K562 (cell line): Measurements from ENCODE around the gene RAI2. TPM values are rescaled to one million over a fixed set of nuclear protein-coding genes. Genes with fewer than 3 reads are reported as not detected.

ENCODE experiments used
- ATAC-seq: fragments of 200-7000 bp; cut with Tn5 transposase; 3 replicates; pipeline ENCODE4 v1.9.1; 2020; ENCODE audit warnings: moderate library complexity
- BruUV-seq: library from RNA; stranded (reverse); fragments of 400-500 nt; replicated peaks from 2 replicates; lab custom pipeline; 2021; lab: Mats Ljungman, UMichigan
- CTCF ChIA-PET: fragments of 300-600 bp; formaldehyde crosslinking; extraction: SDS; loops from one replicate; lab custom pipeline; 2021; ENCODE audit warnings: low intra/inter-chr PET ratio; lab: Yijun Ruan, JAX
- POLR2A ChIA-PET: fragments of 300-600, 350-650 bp; sonication (Branson Sonifier 250); formaldehyde crosslinking; extraction: SDS; loops from one replicate; lab custom pipeline; 2021; ENCODE audit warnings: antibody characterized with exemption, inconsistent platforms; lab: Yijun Ruan, JAX
- DNase-seq, 4 experiments: peaks; one replicate each; pipeline versions ENCODE4 v3.0.0 to v3.0.0-alpha.2; 2011 to 2018; ENCODE audit warnings: low spot score in 3 of 4, mixed read lengths in 3 of 4; ENCODE audit errors: extremely low read depth in 1 of 4
- FAIRE-seq: peaks from 2 replicates; lab custom pipeline; 2011; peaks lifted over from hg19 to GRCh38; lab: Jason Lieb, UNC
- H2AFZ ChIP-seq: 2 replicates; pipeline ENCODE4 v1.6.0; 2011; ENCODE audit warnings: low read depth, low read length, control low read depth, inconsistent platforms
- H3K27ac ChIP-seq: fragments of 200-600 bp; 3 replicates; pipeline ENCODE4 v1.8.0; 2011; ENCODE audit warnings: low read depth, mild to moderate bottlenecking, control low read depth, inconsistent platforms, low read length, moderate library complexity, mixed read lengths; ENCODE audit errors: extremely low read depth
- H3K27me3 ChIP-seq, 2 experiments: fragments of 300-600 bp in 1 of 2; 2 replicates in 1 of 2; 3 replicates in 1 of 2; pipeline versions ENCODE4 v1.6.0 to v1.8.0; 2011; ENCODE audit warnings: inconsistent platforms in 2 of 2, low read length in 2 of 2, mild to moderate bottlenecking in 1 of 2, mixed read lengths in 1 of 2, moderate library complexity in 1 of 2; ENCODE audit not compliant: control insufficient read depth in 2 of 2, insufficient read depth in 2 of 2
- H3K36me3 ChIP-seq: fragments of 300-600 bp; 3 replicates; pipeline ENCODE4 v1.8.0; 2011; ENCODE audit warnings: mild to moderate bottlenecking, low read length, inconsistent platforms; ENCODE audit not compliant: control insufficient read depth, insufficient read depth
- H3K4me1 ChIP-seq, 2 experiments: fragments of 200-600 bp in 1 of 2; replicated peaks in 1 of 2; 2 replicates in 1 of 2; 3 replicates in 1 of 2; pipeline versions ENCODE4 v1.5.1 to v1.8.0; 2011; ENCODE audit warnings: inconsistent platforms in 2 of 2, low read length in 2 of 2, mild to moderate bottlenecking in 1 of 2, mixed read lengths in 1 of 2, moderate library complexity in 1 of 2; ENCODE audit not compliant: control insufficient read depth in 2 of 2, insufficient read depth in 2 of 2
- H3K4me2 ChIP-seq: 2 replicates; pipeline ENCODE4 v1.6.1; 2011; ENCODE audit warnings: low read length, control low read depth, inconsistent platforms, mixed read lengths; ENCODE audit not compliant: insufficient read depth
- H3K4me3 ChIP-seq: fragments of 200-600 bp; sonication (generic), shearing (Covaris generic); 2 replicates; pipeline ENCODE4 v1.5.1; 2016; ENCODE audit warnings: control low read depth, inconsistent platforms
- H3K79me2 ChIP-seq: fragments of 200-600 bp; 3 replicates; pipeline ENCODE4 v1.8.0; 2011; ENCODE audit warnings: low read length, inconsistent platforms; ENCODE audit not compliant: control insufficient read depth, insufficient read depth
- H3K9ac ChIP-seq, 2 experiments: 2 replicates each; pipeline versions ENCODE4 v1.6.0 to v1.6.1; 2011; ENCODE audit warnings: low read depth in 2 of 2, low read length in 2 of 2, control low read depth in 1 of 2, inconsistent platforms in 1 of 2, mild to moderate bottlenecking in 1 of 2, mixed read lengths in 1 of 2; ENCODE audit not compliant: insufficient read depth in 1 of 2
- H3K9me1 ChIP-seq: one replicate; pipeline ENCODE4 v1.6.0; 2011; ENCODE audit warnings: inconsistent platforms, mild to moderate bottlenecking, low read length, moderate library complexity; ENCODE audit not compliant: control insufficient read depth, insufficient read depth
- H3K9me3 ChIP-seq: replicated peaks from 2 replicates; pipeline ENCODE4 v1.5.1; 2011; ENCODE audit warnings: low read depth, low read length, inconsistent platforms; ENCODE audit not compliant: control insufficient read depth, insufficient read depth
- H4K20me1 ChIP-seq: replicated peaks from 2 replicates; pipeline ENCODE4 v1.6.1; 2011; ENCODE audit warnings: low read length, inconsistent platforms, mixed read lengths; ENCODE audit not compliant: control insufficient read depth, insufficient read depth
- HEY1 ChIP-seq: fragments of 250-450 bp; sonication (Bioruptor Pico); IDR thresholded peaks from 2 replicates; pipeline ENCODE4 v1.5.0; 2020; ENCODE audit warnings: mild to moderate bottlenecking, moderate library complexity, borderline replicate concordance
- NFATC3 ChIP-seq: fragments of 450-650 bp; IDR thresholded peaks from 2 replicates; pipeline ENCODE4 v1.6.1; 2017; ENCODE audit warnings: mild to moderate bottlenecking
- PTRF ChIP-seq: fragments of 450-650 bp; IDR thresholded peaks from 2 replicates; pipeline ENCODE4 v1.6.1; 2016; ENCODE audit warnings: mild to moderate bottlenecking, missing genetic modification characterization, missing compliant biosample characterization
- RAD21 ChIP-seq, 2 experiments: fragments of 250-450 bp in 1 of 2; fragments of 450-650 bp in 1 of 2; sonication (Bioruptor Pico) in 1 of 2; formaldehyde crosslinking in 1 of 2; IDR thresholded peaks in 1 of 2; conservative IDR thresholded peaks in 1 of 2; 2 replicates each; pipeline versions ENCODE4 v1.4.0 to v1.8.0; 2020 to 2022; ENCODE audit warnings: mild to moderate bottlenecking in 2 of 2, moderate library complexity in 1 of 2
- SMC3 ChIP-seq: conservative IDR thresholded peaks from 2 replicates; pipeline ENCODE4 v1.6.1; 2011; ENCODE audit warnings: low read depth, low read length, improper control_type of control experiment; ENCODE audit not compliant: insufficient read depth
- VEZF1 ChIP-seq: fragments of 200-800 bp; sonication (Bioruptor generic); IDR thresholded peaks from 2 replicates; pipeline ENCODE4 v1.6.1; 2017; ENCODE audit warnings: missing genetic modification characterization, missing compliant biosample characterization
- YBX1 ChIP-seq: fragments of 450-650 bp; IDR thresholded peaks from 2 replicates; pipeline ENCODE4 v1.7.1; 2016; ENCODE audit warnings: mild to moderate bottlenecking
- ZNF197 ChIP-seq: fragments of 200-800 bp; sonication (Bioruptor generic); IDR thresholded peaks from 2 replicates; pipeline ENCODE4 v1.6.1; 2016; ENCODE audit warnings: low read depth, missing genetic modification characterization, missing compliant biosample characterization
- ZNF263 ChIP-seq: sonication (generic); formaldehyde crosslinking; IDR thresholded peaks from 2 replicates; pipeline ENCODE4 v1.8.0; 2022; ENCODE audit warnings: mild to moderate bottlenecking, missing genetic modification reagents, borderline replicate concordance
- ZNF79 ChIP-seq: fragments of 250-450 bp; sonication (Bioruptor Pico); IDR thresholded peaks from 2 replicates; pipeline ENCODE4 v1.4.0; 2020; ENCODE audit warnings: low read depth, mild to moderate bottlenecking, moderate library complexity
- WGBS: fragments of 100-300 bp; shearing (Covaris generic); methylation state at CpG from one replicate; pipeline ENCODE4 v1.1.6; 2016; ENCODE audit warnings: low coverage, mixed read lengths; ENCODE audit not compliant: insufficient coverage; ENCODE audit errors: missing lambda C conversion rate; 5-methylcytosine and 5-hydroxymethylcytosine counted together
- in situ Hi-C: fragments of 300-500 bp; cut with MboI; formaldehyde crosslinking; loops from 4 replicates; pipeline ENCODE4 v1.15.0; 2018; ENCODE audit warnings: inconsistent platforms, mixed read lengths
- intact Hi-C: fragments of 100-400 bp; cut with micrococcal nuclease; formaldehyde crosslinking; loops from 2 replicates; pipeline ENCODE4 v1.14.2; 2022
- polyA plus RNA-seq, 8 experiments: library from polyadenylated mRNA; depleted of rRNA in 4 of 8; stranded (reverse) in 5 of 8; unstranded in 3 of 8; fragments of >200 nt; fragmentation: Nextera tagmentation in 2 of 8; fragmentation: Illumina TruSeq in 1 of 8; extraction: Ambion mirVana in 2 of 8; extraction: Trizol in 1 of 8; gene quantifications; 2 replicates each; pipeline versions ENCODE4 v1.2.1 to v1.2.3, GENCODE V29; 2011 to 2014; ENCODE audit warnings: inconsistent platforms in 1 of 8, missing spikeins in 1 of 8
- total RNA-seq, 7 experiments: library from RNA; depleted of rRNA in 6 of 7; stranded (reverse); fragments of >200 nt in 6 of 7; fragmentation: Illumina TruSeq in 2 of 7; extraction: Trizol in 2 of 7; gene quantifications; 2 replicates each; pipeline versions ENCODE4 v1.2.1 to v1.2.3, GENCODE V29; 2011 to 2021; ENCODE audit warnings: low replicate concordance in 1 of 7
- TF ChIP-seq, protein P1 (sequence below): fragments of 450-650 bp; IDR thresholded peaks from 2 replicates; pipeline ENCODE4 v1.6.1; 2016

Gene RAI2
- total and polyA plus RNA-seq, 9 of the 15 experiments (the other 6 are each of a cell fraction or from before 2014, with no cell fraction given) = not detected

DNA sequence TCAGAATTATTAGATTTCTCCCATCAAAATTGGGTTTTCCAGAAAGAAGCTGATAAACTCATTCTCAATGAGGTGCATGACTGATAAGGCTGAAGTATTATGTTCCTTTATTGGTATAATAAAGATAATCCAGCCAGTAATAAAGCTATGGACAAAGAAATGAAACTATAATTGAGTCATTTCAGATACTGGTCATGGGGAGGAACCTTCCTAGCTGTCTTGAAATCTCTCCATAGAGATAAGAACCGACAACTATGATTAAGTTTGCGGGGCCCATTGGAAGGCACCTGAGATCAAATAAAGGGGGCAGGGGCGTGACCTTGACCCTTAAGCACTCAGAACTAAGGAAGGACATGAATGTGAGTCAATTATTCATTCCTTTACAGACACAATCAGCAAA lies 47.8 kb downstream of the RAI2 start:
- no peaks in the 10 kb centered on the region for H3K79me2 ChIP-seq
- no peaks in the 10 kb centered on the region for H3K27me3 ChIP-seq
- no peaks in the 10 kb centered on the region for H3K4me1 ChIP-seq
- no peak overlapping the region for H3K4me2 ChIP-seq
- no peak for TF ChIP-seq VEZF1 (CRISPR knock-in tag)
- no peaks in the 10 kb centered on the region for H4K20me1 ChIP-seq
- ATAC-seq (no peak), DNase-seq (no peak), FAIRE-seq (no peak)
- 0% methylated on average over 3 of the region's 3 CpGs for whole genome bisulfite sequencing
- no peaks in the 10 kb centered on the region for H3K9me1 ChIP-seq
- H3K4me3 ChIP-seq = no peak overlapping the region
- CTCF ChIA-PET = interaction anchor here (0.7 to 1.2 kb wide), 2 partner anchors 397 to 1521 kb away, joined by 3 read pairs; no protein-coding TSS in a partner anchor
- no TSS peak for BruUV-seq
- no peaks in the 10 kb centered on the region for H3K9me3 ChIP-seq
- H3K36me3 ChIP-seq = no peaks in the 10 kb centered on the region
- H3K9ac ChIP-seq = no peak overlapping the region
- in situ Hi-C loops (no loop called here), intact Hi-C loops (no loop called here)
- POLR2A ChIA-PET = no interaction called here
- no peak overlapping the region for H2AFZ ChIP-seq
- H3K27ac ChIP-seq = no peak overlapping the region

DNA sequence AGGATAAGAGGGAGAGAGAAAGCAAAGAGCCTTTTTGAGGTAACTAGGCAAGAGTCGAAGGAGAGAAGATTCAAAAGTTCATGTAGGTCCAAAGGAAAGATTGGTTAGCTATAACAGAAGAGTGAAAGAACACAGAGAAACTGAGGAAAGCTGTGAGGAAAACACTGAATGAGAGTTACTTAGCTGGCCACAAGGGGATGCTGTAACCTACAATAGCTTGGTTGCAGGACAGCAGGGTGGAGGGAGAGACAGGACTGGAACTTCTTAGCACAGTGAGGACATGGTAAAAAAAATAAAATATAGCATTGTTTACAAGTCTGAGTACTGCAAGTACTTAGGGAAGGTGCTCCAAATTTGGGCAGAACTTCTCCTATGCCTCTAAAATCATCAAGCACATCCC lies 48.3 kb downstream of the RAI2 start:
- H3K4me1 ChIP-seq = no peaks in the 10 kb centered on the region
- no peak overlapping the region for H3K27ac ChIP-seq
- H2AFZ ChIP-seq = no peak overlapping the region
- H3K36me3 ChIP-seq = no peaks in the 10 kb centered on the region
- H3K79me2 ChIP-seq = no peaks in the 10 kb centered on the region
- in situ Hi-C loops (no loop called here), intact Hi-C loops (no loop called here)
- ATAC-seq = 0 out of 3 replicates have a peak, but pooled peaks have one; percentile 44
- H3K27me3 ChIP-seq = no peaks in the 10 kb centered on the region
- no peak overlapping the region for H3K4me3 ChIP-seq
- FAIRE-seq = no peak
- BruUV-seq = no TSS peak
- H3K4me2 ChIP-seq = no peak overlapping the region
- H3K9me1 ChIP-seq = no peaks in the 10 kb centered on the region
- DNase-seq = peak; percentile 14 to 33 (median 26)
- POLR2A ChIA-PET = no interaction called here
- CTCF ChIA-PET = interaction anchor here (0.6 to 1.2 kb wide), 3 partner anchors 397 to 1521 kb away, joined by 3 read pairs; no protein-coding TSS in a partner anchor
- 0% methylated on average over 1 of the region's 1 CpG for WGBS
- H3K9ac ChIP-seq = no peak overlapping the region
- no peaks in the 10 kb centered on the region for H4K20me1 ChIP-seq
- no peaks in the 10 kb centered on the region for H3K9me3 ChIP-seq
- TF ChIP-seq HEY1 (CRISPR knock-in tag) (no peak), ZNF263 (CRISPR knock-in tag) (no peak), NFATC3 (no peak), RAD21 (CRISPR knock-in tag; conservative IDR thresholded peaks at IDR 0.05 in 1 of 2, IDR thresholded peaks at IDR 0.05 in 1 of 2) (peak; percentile 10 to 53; a peak in 2 of 4 replicates), ZNF197 (CRISPR knock-in tag) (no peak), SMC3 (peak; percentile 45; the same call in 1 of the 2 replicates), PTRF (tag) (no peak), ZNF79 (CRISPR knock-in tag) (no peak), YBX1 (no peak)
- TF ChIP-seq, protein P1, sequence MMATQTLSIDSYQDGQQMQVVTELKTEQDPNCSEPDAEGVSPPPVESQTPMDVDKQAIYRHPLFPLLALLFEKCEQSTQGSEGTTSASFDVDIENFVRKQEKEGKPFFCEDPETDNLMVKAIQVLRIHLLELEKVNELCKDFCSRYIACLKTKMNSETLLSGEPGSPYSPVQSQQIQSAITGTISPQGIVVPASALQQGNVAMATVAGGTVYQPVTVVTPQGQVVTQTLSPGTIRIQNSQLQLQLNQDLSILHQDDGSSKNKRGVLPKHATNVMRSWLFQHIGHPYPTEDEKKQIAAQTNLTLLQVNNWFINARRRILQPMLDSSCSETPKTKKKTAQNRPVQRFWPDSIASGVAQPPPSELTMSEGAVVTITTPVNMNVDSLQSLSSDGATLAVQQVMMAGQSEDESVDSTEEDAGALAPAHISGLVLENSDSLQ = no peak
